NCI-H82 (cell line): ENCODE data around the gene TMEM204.

Experiments used
- DNase-seq: peaks from one replicate; lab custom pipeline; 2025; lab: John Stamatoyannopoulos, UW

The TMEM204 gene

DNA sequence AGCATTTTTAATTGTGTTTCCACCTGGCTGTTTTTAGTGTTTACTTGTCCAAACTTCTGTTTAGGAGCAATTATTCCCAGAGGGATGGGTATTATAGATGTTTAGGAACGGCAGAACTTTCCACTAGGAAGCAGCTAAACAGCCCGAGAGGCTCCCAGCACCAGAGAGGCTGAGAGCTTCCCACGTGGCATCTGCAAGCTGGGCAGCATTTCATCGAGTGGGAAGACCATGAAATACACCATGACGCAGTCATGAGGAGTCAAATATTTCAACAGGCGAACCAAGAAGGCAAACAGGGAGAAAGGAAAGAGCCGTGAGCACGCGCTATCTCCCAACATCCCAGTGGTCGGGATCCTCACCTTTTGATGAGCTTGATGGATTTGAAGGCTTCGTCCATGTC lies 24.1 kb downstream of the TMEM204 start:
- no peak for DNase-seq

GRCh38 chr16:1559446-1559975 lies 26.0 kb downstream of the TMEM204 start:
- DNase-seq = no peak

DNA sequence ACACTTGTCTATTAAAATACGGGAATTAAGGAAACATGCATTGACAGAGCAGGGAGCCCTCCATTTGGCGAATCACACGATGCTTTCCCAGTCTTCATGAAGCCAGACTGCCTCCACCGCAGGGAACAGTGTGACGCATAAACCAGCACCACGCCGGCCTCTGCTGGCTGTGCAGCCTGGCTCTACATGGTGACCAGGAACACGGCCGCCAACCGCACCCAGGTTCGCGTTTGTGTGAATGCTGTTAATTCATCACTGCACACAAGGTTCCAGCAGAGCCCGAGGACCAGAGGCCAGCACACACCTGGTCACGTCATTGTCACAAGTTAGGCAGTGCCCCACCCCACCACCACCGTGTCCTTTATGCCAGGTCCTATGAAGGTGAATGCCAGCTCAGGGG lies 26.7 kb downstream of the TMEM204 start:
- no peak for DNase-seq

DNA sequence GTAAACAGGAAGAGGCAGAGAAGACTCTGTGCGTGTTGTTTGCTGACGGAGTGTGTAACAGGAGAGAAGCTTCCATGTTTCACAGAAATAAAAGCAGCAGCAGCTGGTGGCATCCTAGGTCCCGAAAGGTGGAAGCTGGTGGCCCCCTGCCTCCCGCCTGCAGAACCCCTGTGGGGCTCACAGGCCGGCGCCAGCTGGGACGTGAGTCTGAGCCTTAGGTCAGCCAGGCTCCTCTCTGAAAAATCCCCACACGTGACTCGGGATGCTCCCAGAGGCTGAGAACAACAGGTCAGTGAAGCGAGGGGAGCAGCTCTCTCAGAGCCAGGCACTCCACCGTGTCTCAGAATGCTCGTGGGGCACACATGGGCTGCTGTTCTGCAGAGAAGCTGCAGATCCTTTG lies 27.4 kb downstream of the TMEM204 start:
- DNase-seq = no peak

DNA sequence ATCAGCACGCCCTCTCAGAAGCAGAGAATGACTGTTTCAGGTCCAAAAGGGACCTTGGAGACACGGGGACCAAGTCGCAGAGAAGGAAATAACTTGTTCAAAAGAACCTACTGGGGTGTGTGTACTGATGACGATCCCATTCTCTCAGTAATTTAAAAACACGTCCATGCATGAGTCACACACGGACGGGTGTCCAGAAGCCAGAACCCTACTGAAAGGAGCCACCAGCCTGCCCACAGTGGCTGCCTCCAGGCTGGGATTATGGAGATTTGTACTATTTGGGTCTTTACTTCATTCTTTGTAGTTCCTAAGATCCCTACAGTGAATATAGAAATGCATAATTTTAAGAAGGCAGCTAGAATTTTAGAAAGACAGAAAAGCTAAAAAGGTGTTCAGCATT lies 27.8 kb downstream of the TMEM204 start:
- no peak for DNase-seq

DNA sequence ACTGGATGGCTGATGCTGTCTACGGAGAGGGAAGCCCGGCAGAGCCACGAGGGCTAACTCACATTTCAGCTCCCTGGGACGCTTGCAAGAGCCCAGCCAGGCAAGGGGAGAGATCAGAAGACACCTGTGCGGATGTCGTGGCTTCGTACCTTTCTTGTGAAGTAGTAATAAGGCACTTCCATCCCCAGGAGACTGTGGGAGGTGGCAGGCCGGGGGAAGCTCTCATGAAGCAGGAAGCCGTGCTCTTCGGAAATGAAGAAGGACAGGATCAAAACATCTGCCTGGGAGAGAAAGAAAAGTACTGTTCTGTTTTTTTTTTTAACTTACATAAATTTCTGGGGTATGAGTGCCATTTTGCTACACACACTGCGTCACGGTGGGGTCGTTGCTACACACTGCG lies 28.4 kb downstream of the TMEM204 start:
- no peak for DNase-seq

DNA sequence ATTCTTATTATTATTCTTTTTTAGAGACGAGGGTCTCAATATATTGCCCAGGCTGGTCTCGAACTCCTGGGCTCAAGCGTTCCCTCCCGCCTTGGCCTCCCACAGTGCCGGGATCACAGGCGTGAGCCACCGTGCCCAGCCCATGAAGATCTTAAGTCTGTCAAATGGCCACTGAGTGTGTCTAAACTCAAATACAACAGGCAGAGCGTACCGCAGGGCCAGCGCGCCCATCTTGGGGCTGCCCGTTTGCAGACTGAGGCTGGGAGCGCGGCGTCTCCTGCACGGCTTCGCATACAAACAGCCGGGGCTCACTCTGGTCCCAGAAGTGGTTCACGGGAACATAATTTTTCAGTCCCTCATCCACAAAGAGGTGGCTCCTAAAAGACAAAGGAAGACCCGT lies 30.3 kb downstream of the TMEM204 start:
- no peak for DNase-seq

DNA sequence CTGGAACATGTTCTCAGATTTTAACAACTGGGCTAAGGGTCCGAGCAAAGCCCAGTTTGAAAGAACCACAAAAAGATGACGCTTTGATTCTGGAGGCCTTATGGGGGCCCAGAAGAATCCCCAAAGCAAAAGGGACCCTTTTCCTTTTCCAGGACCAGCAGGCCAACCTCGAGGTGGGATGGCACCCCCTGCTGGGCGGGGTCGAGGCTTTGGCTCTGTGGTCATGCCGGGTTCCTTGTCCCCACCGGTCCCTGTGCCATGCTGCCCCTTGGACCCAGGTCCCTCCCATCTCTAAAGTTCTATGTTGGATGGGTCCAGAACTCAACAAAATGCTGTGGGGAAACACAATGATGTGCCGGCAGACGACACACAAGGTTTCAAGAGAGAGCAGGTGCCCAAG lies 30.9 kb downstream of the TMEM204 start:
- DNase-seq = peak; percentile 23

DNA sequence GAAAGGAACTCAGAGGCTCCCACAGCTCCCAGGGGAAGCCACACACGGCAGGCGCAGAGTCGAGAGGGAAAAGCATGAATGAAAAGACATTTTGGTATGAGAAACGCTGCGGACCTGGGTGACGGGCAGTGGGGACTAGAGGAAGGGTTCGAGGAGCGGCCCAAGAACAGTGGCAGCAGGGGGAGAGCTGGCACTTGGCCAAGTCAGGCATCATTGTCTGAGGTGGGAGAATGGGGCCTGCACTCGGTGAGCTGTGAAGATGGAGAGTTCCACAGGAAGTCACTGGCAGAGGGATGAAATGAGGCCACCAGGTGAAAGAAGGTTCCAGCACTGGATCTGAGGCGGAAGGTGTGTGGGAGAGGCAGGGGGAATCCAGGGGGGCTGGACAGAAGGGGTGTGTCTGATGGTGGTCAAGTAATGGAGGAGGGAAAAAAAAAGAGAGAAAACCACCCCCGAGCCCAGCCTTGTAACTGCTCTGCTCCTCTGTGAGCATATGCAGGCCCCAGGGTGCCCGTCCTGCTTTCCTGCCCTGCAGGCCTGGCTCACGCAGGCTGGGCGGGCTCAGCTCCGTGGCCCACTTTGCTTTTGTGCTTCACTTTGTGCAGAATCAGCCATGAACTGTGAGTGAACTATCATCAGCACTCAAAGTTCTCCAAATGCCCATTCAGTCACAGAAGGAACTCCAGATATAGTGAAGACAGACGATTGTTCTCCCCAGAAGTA lies 31.8 kb downstream of the TMEM204 start:
- DNase-seq = no peak

DNA sequence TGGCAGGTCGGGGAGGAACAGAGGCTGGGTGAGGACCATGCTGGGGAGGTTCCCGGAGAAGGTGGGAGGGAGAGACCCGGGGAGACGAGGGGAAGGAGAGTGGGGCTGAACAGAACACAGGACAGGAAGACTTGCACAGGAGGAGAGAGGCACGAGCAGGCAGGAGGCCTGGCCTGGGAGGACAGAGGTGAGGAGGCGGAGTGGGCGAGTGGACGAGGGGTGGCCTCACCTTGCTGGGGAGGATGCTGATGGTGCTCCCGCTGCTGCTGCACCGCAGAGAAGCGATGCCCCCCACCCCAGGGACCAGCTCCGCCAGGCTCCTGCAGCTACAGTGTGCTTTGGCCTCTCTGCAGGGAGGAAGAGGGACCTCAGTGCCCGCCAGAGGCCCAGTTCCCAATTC lies 34.5 kb downstream of the TMEM204 start:
- DNase-seq = no peak

- DNase-seq = no peak
Measured at GRCh38 chr16:1571012-1571671, 37.7 kb downstream of the TMEM204 start.

GRCh38 chr16:1572673-1573072 lies 39.2 kb downstream of the TMEM204 start:
- no peak for DNase-seq

DNA sequence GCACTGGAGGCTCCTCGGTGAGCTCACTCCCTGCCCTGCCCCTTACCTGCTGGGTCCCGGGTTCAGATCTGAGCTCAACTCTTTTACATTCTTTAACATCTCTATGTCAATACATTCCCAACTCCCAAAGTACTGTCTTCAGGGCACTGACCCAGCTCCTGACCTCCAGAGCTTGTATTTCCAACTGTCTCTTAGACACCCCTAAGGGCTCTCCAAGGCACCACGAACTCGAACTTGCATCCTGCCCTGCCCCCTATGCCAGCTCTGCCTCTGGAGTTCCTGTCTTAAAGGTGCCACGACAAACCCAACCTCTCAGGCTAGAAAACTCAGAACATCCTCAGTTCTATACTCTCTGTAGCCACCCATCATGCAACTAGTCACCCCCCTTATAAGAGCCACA lies 39.8 kb downstream of the TMEM204 start:
- DNase-seq = no peak

- DNase-seq = no peak
Measured at GRCh38 chr16:1575578-1575977, 42.1 kb downstream of the TMEM204 start.

GRCh38 chr16:1579214-1579613 lies 45.7 kb downstream of the TMEM204 start:
- no peak for DNase-seq

DNA sequence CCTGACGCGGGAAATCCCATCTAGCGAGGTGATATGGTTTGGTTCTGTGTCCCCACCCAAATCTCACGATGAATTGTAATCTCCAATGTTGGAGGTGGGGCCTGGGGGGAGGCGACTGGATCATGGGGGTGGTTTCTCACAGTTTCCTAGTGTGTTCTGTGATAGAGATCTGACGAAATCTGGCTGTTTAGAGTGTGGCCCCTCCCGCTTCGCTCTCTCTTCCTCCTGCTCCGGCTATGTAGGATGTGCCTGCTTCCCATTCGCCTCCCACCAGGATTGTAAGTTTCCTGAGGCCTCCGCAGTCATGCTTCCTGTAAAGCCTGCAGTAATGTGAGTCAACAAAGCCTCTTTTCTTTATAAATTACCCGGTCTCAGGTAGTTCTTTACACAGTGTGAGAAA lies 46.8 kb downstream of the TMEM204 start:
- DNase-seq = no peak

GRCh38 chr16:1580956-1581355 lies 47.5 kb downstream of the TMEM204 start:
- DNase-seq = no peak

- no peak for DNase-seq
Measured at GRCh38 chr16:1581804-1582203, 48.3 kb downstream of the TMEM204 start.

- DNase-seq = no peak
Measured at GRCh38 chr16:1583180-1583579, 49.7 kb downstream of the TMEM204 start.

DNA sequence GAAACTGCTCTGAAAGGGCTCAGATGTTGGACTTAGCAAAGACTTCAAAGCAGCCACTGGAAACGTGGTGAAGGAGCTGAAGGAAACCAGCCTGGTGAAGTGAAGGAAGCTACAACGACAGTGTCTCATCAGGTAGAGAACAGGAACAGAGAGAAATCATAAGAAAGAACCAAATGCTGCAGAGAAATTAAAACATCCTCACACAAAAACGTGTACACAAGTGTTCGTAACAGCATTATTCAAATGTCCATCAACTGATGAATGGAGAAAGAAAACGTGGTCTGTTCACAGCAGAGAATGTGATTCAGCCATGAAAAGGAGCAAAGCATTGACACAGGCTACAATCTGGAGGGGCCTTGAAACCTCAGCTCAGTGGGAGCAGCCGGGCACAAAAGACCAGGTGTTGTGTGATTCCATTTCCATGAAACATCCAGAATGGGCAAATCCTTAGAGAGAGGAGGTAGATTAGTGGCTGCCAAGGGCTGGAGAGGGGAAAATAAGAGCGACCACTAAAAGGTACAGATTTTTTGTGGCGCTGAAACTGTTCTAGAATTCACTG lies 51.5 kb downstream of the TMEM204 start:
- DNase-seq = no peak

GRCh38 chr16:1590366-1590765 lies 56.9 kb downstream of the TMEM204 start:
- DNase-seq = no peak

DNA sequence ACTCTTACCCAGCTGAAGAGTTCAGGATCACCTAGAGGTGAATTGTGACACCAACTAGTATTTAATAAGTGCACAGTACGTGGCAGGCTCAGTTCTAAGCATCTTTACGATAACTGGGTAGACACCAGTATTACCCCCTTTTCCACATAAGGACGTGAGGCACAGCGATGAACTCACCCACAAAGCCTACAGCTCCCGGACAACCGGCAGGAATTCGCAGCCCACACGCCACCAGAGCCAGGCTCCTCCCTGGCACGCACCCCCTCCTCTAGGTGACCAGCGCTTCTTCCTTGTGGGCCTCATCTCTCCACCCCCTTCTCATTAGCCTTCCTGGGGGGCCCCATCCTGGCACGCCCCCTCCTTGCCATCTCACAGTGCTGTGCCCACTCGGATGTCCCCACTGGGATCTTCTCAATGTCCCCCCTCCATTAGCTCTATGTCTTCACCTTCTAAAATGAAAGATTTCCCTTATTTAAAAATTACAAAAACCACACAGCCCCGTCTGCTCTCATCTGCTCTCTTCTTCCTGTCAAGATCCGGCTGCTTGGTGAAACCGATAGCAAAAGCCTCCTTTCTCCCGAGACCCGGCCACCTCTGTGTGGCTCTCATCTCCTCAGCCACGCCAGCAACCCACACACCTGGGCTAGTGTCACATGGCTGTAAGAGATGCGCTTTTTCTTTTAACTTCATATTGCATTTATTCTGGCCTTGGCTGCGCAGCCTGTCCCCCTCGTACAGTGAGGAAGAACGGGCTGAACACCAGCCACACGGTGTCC lies 57.7 kb downstream of the TMEM204 start:
- no peak for DNase-seq

DNA sequence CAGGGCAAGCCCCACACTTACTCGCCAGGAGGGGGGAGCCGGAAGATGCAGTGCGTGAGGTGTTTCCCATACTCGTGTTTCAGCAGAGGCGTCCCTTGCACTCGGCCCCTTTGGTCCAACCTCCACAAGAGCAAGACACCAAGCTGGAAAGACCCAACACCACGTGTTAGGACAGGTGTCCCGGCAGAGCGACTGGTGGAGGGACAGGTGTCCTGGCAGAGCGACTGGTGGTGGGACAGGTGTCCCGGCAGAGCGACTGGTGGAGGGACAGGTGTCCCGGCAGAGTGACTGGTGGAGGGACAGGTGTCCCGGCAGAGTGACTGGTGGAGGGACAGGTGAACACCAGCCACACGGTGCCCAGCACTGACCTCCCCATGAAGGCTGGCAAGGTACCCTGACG lies 59.0 kb downstream of the TMEM204 start:
- no peak for DNase-seq
